ENCODE data around the gene RTL1.

DNA sequence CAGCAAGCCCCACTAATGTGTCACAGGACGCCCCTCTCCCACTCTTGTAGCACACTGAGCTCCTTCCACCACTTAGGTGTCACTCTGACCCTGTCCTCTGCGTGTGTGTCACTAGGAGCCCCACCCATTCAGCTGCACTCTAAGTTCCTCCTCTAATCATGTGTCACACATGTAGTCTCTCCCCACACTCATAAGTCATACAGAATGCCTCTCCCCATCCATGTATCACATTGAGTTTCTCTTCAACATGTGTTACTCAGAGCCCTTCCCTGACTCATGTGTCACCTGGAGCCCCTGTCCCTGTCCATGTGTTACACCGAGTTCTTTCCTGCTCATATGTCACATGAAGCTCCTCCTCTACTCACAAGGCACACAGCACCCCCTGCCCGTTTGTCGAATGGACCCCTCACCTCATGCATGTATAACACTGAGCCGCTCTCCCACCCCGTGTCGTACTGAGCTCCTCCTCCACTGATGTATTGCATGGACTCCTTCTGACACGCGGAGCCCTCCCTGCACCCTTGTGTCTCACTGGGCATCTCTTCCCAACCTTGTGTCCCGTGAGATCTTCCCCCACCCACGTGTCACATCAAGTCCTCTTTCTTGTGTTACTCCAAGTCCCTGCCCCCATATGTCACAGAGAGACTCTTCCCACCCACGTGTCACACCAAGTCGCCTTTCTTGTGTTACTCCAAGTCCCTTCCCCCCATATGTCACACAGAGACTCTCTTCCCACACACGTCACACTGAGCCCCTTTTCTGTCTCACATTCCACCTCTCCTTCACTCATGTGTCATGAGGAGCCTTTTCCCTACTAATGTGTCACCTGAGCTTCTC, 31.0 kb downstream of the RTL1 start:
- no peak for TF ChIP-seq ZNF384 (IDR thresholded peaks at IDR 0.05)
- no peak for TF ChIP-seq ELF4 (IDR thresholded peaks at IDR 0.05)
- no peak for TF ChIP-seq FOXA1 (IDR thresholded peaks at IDR 0.05)
- TF ChIP-seq ARNT (IDR thresholded peaks at IDR 0.05): no peak
- no peak for TF ChIP-seq FOXM1 (IDR thresholded peaks at IDR 0.05; ENCODE audit: borderline replicate concordance)
- TF ChIP-seq SUZ12 (IDR thresholded peaks at IDR 0.05): no peak
- no peak for TF ChIP-seq HDGF (IDR thresholded peaks at IDR 0.05; ENCODE audit: borderline replicate concordance)
- TF ChIP-seq L3MBTL2 (conservative IDR thresholded peaks at IDR 0.05): no peak
- TF ChIP-seq NFRKB (IDR thresholded peaks at IDR 0.05): no peak
- TF ChIP-seq TARDBP (IDR thresholded peaks at IDR 0.05): no peak
- no peak for TF ChIP-seq FOXK2 (IDR thresholded peaks at IDR 0.05)
- no peak for TF ChIP-seq BHLHE40 (IDR thresholded peaks at IDR 0.05; ENCODE audit: borderline replicate concordance)
- no peak for TF ChIP-seq CTBP1 (IDR thresholded peaks at IDR 0.05; ENCODE audit: borderline replicate concordance)
- no peak for TF ChIP-seq SP1 (IDR thresholded peaks at IDR 0.05)
